GM21825 (cell line): ENCODE results near the gene EFS.
"Not testable (repeated sequence)": the region's sequence is repeated elsewhere in the genome, so short reads cannot be mapped to it uniquely, and the experiment has no call there.

Experiments used
- ATAC-seq: cut with Tn5 transposase; IDR thresholded peaks from one replicate; pipeline ENCODE4 v1.9.1; 2021; ENCODE audit warnings: mild to moderate bottlenecking, moderate library complexity; ENCODE audit not compliant: unreplicated experiment

Gene EFS

GRCh38 chr14:23339506-23340268, 25.3 kb downstream of the EFS start:
- no peak for ATAC-seq

GRCh38 chr14:23335623-23336022, 29.3 kb downstream of the EFS start:
- no peak for ATAC-seq

GRCh38 chr14:23327947-23328744, 36.8 kb downstream of the EFS start:
- ATAC-seq, result no peak

GRCh38 chr14:23326491-23327332, 38.3 kb downstream of the EFS start:
- no peak for ATAC-seq

GRCh38 chr14:23325746-23326145, 39.2 kb downstream of the EFS start:
- not testable (repeated sequence) for ATAC-seq

- ATAC-seq, result no peak
Observed at GRCh38 chr14:23324993-23325392, 40.0 kb downstream of the EFS start.

- ATAC-seq, result no peak
Observed at GRCh38 chr14:23324455-23324846, 40.5 kb downstream of the EFS start.

GRCh38 chr14:23323838-23324454, 41.0 kb downstream of the EFS start:
- no peak for ATAC-seq

GRCh38 chr14:23322568-23323517, 42.1 kb downstream of the EFS start:
- no peak for ATAC-seq

- ATAC-seq, result no peak
Observed at GRCh38 chr14:23321572-23322547, 43.1 kb downstream of the EFS start.

- ATAC-seq, result peak; percentile 89
Observed at GRCh38 chr14:23320584-23321571, 44.1 kb downstream of the EFS start, which contains the start of gene PABPN1. PABPN1 (plus strand) TSS chr14:23321457; CDS start chr14:23321470, 13 bp downstream.

GRCh38 chr14:23319746-23320583, 45.0 kb downstream of the EFS start:
- ATAC-seq, result no peak

GRCh38 chr14:23316300-23316699, 48.7 kb downstream of the EFS start:
- ATAC-seq, result no peak

GRCh38 chr14:23310546-23310945, 54.4 kb downstream of the EFS start:
- ATAC-seq, result no peak

GRCh38 chr14:23308721-23309445, 56.1 kb downstream of the EFS start:
- ATAC-seq, result no peak
